ENCODE results near the gene RIMBP2. TPM values are rescaled to one million over a fixed set of nuclear protein-coding genes. Genes with fewer than 3 reads are reported as not detected.

Gene RIMBP2
- total and polyA plus RNA-seq, 2 donors (not counting 1 experiment from before 2014, with no cell fraction given) = 0.17 TPM; not detected in 1

DNA sequence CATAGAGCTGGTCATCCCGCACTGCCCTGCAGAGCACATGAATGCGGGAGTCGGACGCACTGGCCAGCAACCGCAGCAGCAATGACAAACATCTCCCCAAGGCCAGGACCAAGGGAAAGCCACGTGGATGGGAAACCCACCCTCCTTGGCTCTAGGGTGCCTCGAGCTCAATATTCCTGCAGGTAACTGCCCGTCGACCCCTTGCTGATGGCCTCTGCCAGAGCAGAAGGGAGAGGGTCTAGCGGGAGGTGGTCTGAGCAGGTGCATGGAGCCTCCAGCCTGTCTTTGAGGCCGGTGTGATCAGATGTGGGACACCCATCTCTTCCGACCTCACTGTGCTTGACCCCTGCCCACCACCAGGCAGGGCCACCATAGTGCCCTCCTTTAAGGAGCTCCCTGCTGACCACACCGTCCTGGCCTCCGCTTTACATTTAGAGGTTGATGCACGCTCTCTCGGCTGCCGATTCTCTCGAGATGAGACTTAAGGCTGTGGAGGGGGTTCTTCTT, 288.7 kb downstream of the RIMBP2 start:
- Histone ChIP-seq H3K79me2 (ENCODE audit: control insufficient read depth, insufficient read depth, low read length) (no peaks in the 10 kb centered on the region), H2AFZ (ENCODE audit: low read length) (no peak overlapping the region), H3K36me3 (ENCODE audit: control insufficient read depth, insufficient read depth, low read length) (no peaks in the 10 kb centered on the region), H3K9me3 (ENCODE audit: control insufficient read depth, insufficient read depth, low read depth, low read length) (no peaks in the 10 kb centered on the region), H3K4me2 (ENCODE audit: extremely low read depth, insufficient read depth, low read length) (no peak overlapping the region), H3K27ac (ENCODE audit: insufficient read depth, low read length) (no peak overlapping the region), H3K4me3 (replicated peaks in 1 of 4; ENCODE audit: control extremely low read depth in 1 of 4, insufficient read depth in 1 of 4, low read depth in 3 of 4, low read length in 4 of 4) (no peak overlapping the region), H3K4me1 (ENCODE audit: control insufficient read depth, extremely low read depth, insufficient read depth, low read length) (no peaks in the 10 kb centered on the region), H4K20me1 (ENCODE audit: control insufficient read depth, extremely low read depth, insufficient read depth, low read length) (no peaks in the 10 kb centered on the region), H3K9ac (ENCODE audit: insufficient read depth, low read length) (no peak overlapping the region), H3K27me3 (ENCODE audit: control insufficient read depth, insufficient read depth, low read length) (no peaks in the 10 kb centered on the region)
- TF ChIP-seq EZH2 (IDR thresholded peaks at IDR 0.05; ENCODE audit: low read length, missing control alignments) = no peak
- TF ChIP-seq, protein P1, sequence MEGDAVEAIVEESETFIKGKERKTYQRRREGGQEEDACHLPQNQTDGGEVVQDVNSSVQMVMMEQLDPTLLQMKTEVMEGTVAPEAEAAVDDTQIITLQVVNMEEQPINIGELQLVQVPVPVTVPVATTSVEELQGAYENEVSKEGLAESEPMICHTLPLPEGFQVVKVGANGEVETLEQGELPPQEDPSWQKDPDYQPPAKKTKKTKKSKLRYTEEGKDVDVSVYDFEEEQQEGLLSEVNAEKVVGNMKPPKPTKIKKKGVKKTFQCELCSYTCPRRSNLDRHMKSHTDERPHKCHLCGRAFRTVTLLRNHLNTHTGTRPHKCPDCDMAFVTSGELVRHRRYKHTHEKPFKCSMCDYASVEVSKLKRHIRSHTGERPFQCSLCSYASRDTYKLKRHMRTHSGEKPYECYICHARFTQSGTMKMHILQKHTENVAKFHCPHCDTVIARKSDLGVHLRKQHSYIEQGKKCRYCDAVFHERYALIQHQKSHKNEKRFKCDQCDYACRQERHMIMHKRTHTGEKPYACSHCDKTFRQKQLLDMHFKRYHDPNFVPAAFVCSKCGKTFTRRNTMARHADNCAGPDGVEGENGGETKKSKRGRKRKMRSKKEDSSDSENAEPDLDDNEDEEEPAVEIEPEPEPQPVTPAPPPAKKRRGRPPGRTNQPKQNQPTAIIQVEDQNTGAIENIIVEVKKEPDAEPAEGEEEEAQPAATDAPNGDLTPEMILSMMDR (conservative IDR thresholded peaks at IDR 0.05 in 1 of 2, IDR thresholded peaks at IDR 0.05 in 1 of 2; ENCODE audit: low read depth in 1 of 2, low read length in 2 of 2) = no peak
- DNase-seq (ENCODE audit: low read depth in 2 of 2) = no peak

DNA sequence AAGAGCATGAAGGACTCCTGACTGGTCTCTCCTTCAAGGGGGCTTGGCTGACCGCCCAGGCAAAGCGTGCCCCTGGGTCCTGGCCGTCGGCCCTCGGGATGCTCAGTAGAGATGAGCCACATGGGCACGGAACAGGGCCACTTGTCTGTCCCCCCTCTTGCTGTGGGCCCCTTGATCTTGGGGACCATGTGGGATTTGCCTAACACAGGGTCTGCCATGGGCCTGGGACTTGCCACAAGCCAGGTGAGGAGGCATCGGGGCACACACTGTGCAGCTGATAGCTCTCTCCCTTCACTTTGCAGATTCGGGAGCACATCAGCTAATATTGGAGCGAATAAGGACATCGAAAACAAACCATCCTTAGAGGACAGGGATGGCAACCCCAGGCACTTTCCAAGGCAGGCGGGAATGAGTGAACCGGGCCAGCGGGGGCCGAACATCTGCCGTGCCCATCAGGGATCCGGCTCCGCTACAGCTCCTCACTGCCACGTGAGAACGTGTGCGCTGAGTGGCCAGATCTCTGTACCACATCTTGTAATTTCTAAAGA, 290.3 kb downstream of the RIMBP2 start:
- no peak for DNase-seq (ENCODE audit: low read depth in 2 of 2)
- Histone ChIP-seq H3K9ac (ENCODE audit: insufficient read depth, low read length) (no peak overlapping the region), H3K4me2 (ENCODE audit: extremely low read depth, insufficient read depth, low read length) (no peak overlapping the region), H3K4me1 (ENCODE audit: control insufficient read depth, extremely low read depth, insufficient read depth, low read length) (no peaks in the 10 kb centered on the region), H3K27ac (ENCODE audit: insufficient read depth, low read length) (no peak overlapping the region), H3K36me3 (ENCODE audit: control insufficient read depth, insufficient read depth, low read length) (no peaks in the 10 kb centered on the region), H3K9me3 (ENCODE audit: control insufficient read depth, insufficient read depth, low read depth, low read length) (no peaks in the 10 kb centered on the region), H4K20me1 (ENCODE audit: control insufficient read depth, extremely low read depth, insufficient read depth, low read length) (no peaks in the 10 kb centered on the region), H2AFZ (ENCODE audit: low read length) (no peak overlapping the region), H3K27me3 (ENCODE audit: control insufficient read depth, insufficient read depth, low read length) (no peaks in the 10 kb centered on the region), H3K79me2 (ENCODE audit: control insufficient read depth, insufficient read depth, low read length) (no peaks in the 10 kb centered on the region), H3K4me3 (replicated peaks in 1 of 4; ENCODE audit: control extremely low read depth in 1 of 4, insufficient read depth in 1 of 4, low read depth in 3 of 4, low read length in 4 of 4) (no peak overlapping the region)
- TF ChIP-seq, protein P1 (conservative IDR thresholded peaks at IDR 0.05 in 1 of 2, IDR thresholded peaks at IDR 0.05 in 1 of 2; ENCODE audit: low read depth in 1 of 2, low read length in 2 of 2) = no peak
- no peak for TF ChIP-seq EZH2 (IDR thresholded peaks at IDR 0.05; ENCODE audit: low read length, missing control alignments)

DNA sequence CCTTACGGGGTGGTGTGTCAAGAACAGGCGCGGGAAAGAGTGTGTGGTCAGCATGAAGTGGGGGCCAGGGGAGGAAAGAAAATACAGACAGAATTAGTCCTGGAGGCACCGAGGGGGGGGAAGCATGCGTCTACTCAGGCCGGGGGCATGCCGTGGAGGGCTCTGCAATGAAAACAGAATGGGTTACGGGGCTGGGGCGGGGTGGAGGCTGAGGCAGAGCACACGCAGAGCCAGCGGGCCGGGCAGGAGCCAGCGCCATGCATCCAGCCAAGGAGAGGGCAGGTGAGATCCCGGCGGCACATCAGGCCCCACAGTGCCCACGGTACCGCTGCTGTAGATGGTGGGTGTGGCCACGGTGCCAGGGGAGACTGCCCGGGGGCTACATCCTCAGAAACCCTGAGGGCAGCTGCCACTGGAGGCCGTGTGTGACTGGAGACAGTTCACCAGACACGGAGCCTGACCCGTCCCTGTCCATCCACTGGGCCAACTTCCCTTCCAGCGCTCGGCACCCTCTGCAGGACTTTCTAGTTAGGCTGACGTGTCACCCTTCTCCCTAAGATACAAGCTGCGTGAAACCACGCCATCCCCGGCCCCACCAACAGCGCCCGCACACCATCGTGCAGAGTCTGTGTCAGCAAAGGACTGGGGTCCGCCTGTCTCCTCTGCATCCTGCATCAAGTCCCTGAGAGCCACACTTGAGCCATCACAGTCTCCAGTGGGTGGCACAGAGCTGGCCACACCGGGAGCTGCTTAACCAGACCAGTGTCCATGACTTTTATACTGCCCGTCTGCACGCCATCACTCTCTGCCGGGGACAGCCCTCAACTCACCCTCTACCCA, 291.0 kb downstream of the RIMBP2 start:
- no peak for DNase-seq (ENCODE audit: low read depth in 2 of 2)
- Histone ChIP-seq H3K27ac (ENCODE audit: insufficient read depth, low read length) (no peak overlapping the region), H3K9me3 (ENCODE audit: control insufficient read depth, insufficient read depth, low read depth, low read length) (no peaks in the 10 kb centered on the region), H3K9ac (ENCODE audit: insufficient read depth, low read length) (no peak overlapping the region), H3K4me1 (ENCODE audit: control insufficient read depth, extremely low read depth, insufficient read depth, low read length) (no peaks in the 10 kb centered on the region), H2AFZ (ENCODE audit: low read length) (no peak overlapping the region), H3K4me2 (ENCODE audit: extremely low read depth, insufficient read depth, low read length) (no peak overlapping the region), H4K20me1 (ENCODE audit: control insufficient read depth, extremely low read depth, insufficient read depth, low read length) (no peaks in the 10 kb centered on the region), H3K79me2 (ENCODE audit: control insufficient read depth, insufficient read depth, low read length) (no peaks in the 10 kb centered on the region), H3K36me3 (ENCODE audit: control insufficient read depth, insufficient read depth, low read length) (no peaks in the 10 kb centered on the region), H3K27me3 (ENCODE audit: control insufficient read depth, insufficient read depth, low read length) (no peaks in the 10 kb centered on the region), H3K4me3 (replicated peaks in 1 of 4; ENCODE audit: control extremely low read depth in 1 of 4, insufficient read depth in 1 of 4, low read depth in 3 of 4, low read length in 4 of 4) (no peak overlapping the region)
- TF ChIP-seq, protein P1 (conservative IDR thresholded peaks at IDR 0.05 in 1 of 2, IDR thresholded peaks at IDR 0.05 in 1 of 2; ENCODE audit: low read depth in 1 of 2, low read length in 2 of 2) = no peak
- no peak for TF ChIP-seq EZH2 (IDR thresholded peaks at IDR 0.05; ENCODE audit: low read length, missing control alignments)

Measured in fibroblast of lung (primary cell).